K562 (cell line): ENCODE results near the gene THOP1. TPM values are rescaled to one million over a fixed set of nuclear protein-coding genes. Genes with fewer than 3 reads are reported as not detected.

ENCODE experiments used
- ADNP ChIP-seq: fragments of 200-800 bp; sonication (Bioruptor generic); IDR thresholded peaks from 2 replicates; pipeline ENCODE4 v1.6.1; 2016; ENCODE audit warnings: missing genetic modification characterization, missing compliant biosample characterization
- CSDE1 ChIP-seq, 2 experiments: fragments of 450-650 bp; IDR thresholded peaks; 2 replicates each; pipeline ENCODE4 v1.6.1; 2016; ENCODE audit warnings: mild to moderate bottlenecking in 1 of 2
- GABPB1 ChIP-seq: sonication (generic); formaldehyde crosslinking; IDR thresholded peaks from 2 replicates; pipeline ENCODE4 v1.8.0; 2022; ENCODE audit warnings: mild to moderate bottlenecking, missing genetic modification reagents
- MCM7 ChIP-seq, 2 experiments: fragments of 450-650 bp; IDR thresholded peaks; 2 replicates each; pipeline ENCODE4 v1.6.1; 2016 to 2018
- MYNN ChIP-seq, 2 experiments: sonication (generic); formaldehyde crosslinking in 1 of 2; IDR thresholded peaks; 2 replicates each; pipeline versions ENCODE4 v1.5.0 to v1.6.1; 2016 to 2020; ENCODE audit warnings: antibody characterized with exemption in 1 of 2, missing genetic modification reagents in 1 of 2
- RBM22 ChIP-seq: fragments of 200-400 bp; formaldehyde crosslinking; IDR thresholded peaks from 2 replicates; pipeline ENCODE4 v1.6.1; 2018; ENCODE audit warnings: low read length, low read depth; ENCODE audit not compliant: poor library complexity, severe bottlenecking
- RCOR1 ChIP-seq, 2 experiments: IDR thresholded peaks; 2 replicates each; pipeline ENCODE4 v1.6.1; 2012; ENCODE audit warnings: low read depth in 2 of 2, low read length in 2 of 2, borderline replicate concordance in 1 of 2, improper control_type of control experiment in 1 of 2
- TEAD4 ChIP-seq, 2 experiments: sonication (generic) in 1 of 2; formaldehyde crosslinking in 1 of 2; IDR thresholded peaks; 2 replicates each; pipeline versions ENCODE4 v1.6.1 to v1.8.0; 2012 to 2022; ENCODE audit warnings: borderline replicate concordance in 1 of 2, inconsistent platforms in 1 of 2, low read length in 1 of 2, mild to moderate bottlenecking in 1 of 2, missing genetic modification reagents in 1 of 2
- TGIF2 ChIP-seq: sonication (generic); formaldehyde crosslinking; IDR thresholded peaks from 2 replicates; pipeline ENCODE4 v1.8.1; 2022; ENCODE audit warnings: mild to moderate bottlenecking, missing genetic modification reagents, moderate library complexity
- ZNF445 ChIP-seq: fragments of 250-450 bp; sonication (Bioruptor Pico); IDR thresholded peaks from 2 replicates; pipeline ENCODE4 v1.4.0; 2020; ENCODE audit warnings: low read depth, mild to moderate bottlenecking, moderate library complexity
- ZNF589 ChIP-seq: fragments of 200-800 bp; sonication (Bioruptor generic); IDR thresholded peaks from 2 replicates; pipeline ENCODE4 v1.6.1; 2016; ENCODE audit warnings: low read depth, missing genetic modification characterization, missing compliant biosample characterization
- polyA plus RNA-seq, 8 experiments: library from polyadenylated mRNA; depleted of rRNA in 4 of 8; stranded (reverse) in 5 of 8; unstranded in 3 of 8; fragments of >200 nt; fragmentation: Nextera tagmentation in 2 of 8; fragmentation: Illumina TruSeq in 1 of 8; extraction: Ambion mirVana in 2 of 8; extraction: Trizol in 1 of 8; gene quantifications; 2 replicates each; pipeline versions ENCODE4 v1.2.1 to v1.2.3, GENCODE V29; 2011 to 2014; ENCODE audit warnings: inconsistent platforms in 1 of 8, missing spikeins in 1 of 8
- total RNA-seq, 7 experiments: library from RNA; depleted of rRNA in 6 of 7; stranded (reverse); fragments of >200 nt in 6 of 7; fragmentation: Illumina TruSeq in 2 of 7; extraction: Trizol in 2 of 7; gene quantifications; 2 replicates each; pipeline versions ENCODE4 v1.2.1 to v1.2.3, GENCODE V29; 2011 to 2021; ENCODE audit warnings: low replicate concordance in 1 of 7
- TF ChIP-seq, protein P1 (sequence below): fragments of 250-450 bp; sonication (Bioruptor Pico); IDR thresholded peaks from 2 replicates; pipeline ENCODE4 v1.8.0; 2022; ENCODE audit warnings: inconsistent platforms
- TF ChIP-seq, protein P2 (sequence below): fragments of 450-650 bp; IDR thresholded peaks from 2 replicates; pipeline ENCODE4 v1.7.0; 2016; ENCODE audit warnings: borderline replicate concordance
- TF ChIP-seq, protein P3 (sequence below): fragments of 450-650 bp; IDR thresholded peaks from 2 replicates; pipeline ENCODE4 v1.7.1; 2018; ENCODE audit warnings: mild to moderate bottlenecking, low read depth; ENCODE audit not compliant: partially characterized antibody

The THOP1 gene
- total and polyA plus RNA-seq, 9 of the 15 experiments (the other 6 are each of a cell fraction or from before 2014, with no cell fraction given) = 1.3 to 255 (median 96.1) TPM

DNA sequence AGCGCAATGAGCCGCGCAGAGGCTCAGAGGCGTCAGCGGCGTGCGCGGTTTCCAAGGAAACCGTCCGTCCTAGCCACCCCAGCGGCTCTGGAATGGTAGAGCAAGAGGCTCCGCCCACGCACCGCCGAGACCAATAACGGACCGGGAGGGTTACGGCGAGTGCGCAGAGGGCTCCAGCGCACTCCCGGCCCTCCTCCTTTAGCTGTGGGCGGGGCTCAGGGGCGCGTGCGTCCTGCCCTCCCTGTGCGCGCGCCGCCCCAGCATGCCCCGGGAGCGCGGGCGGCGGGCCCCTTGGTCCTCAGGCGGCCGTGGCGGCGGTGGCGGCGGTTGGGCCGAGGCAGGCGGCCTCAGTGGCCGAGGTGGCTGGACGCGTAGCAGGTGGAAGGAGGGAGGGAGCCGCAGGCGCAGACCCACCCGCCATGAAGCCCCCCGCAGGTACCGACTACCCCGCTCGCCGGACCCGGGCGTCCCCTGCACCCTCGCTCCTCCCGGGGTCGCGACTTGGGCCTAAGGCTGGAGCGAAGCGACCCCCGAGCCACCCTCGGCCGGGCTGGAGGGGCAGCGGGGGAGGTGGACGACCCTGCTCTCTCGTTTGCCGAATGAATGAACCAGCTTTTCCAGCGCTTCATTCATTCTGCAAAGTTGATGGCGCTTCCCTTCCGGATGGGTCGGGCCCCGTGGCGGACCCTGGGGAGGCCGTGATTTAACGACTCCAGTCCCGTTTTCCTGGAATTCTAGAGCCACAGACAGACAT lies at the start of gene THOP1 (continued):
- no peak for TF ChIP-seq CSDE1 (IDR thresholded peaks at IDR 0.05)
- TF ChIP-seq, protein P1, sequence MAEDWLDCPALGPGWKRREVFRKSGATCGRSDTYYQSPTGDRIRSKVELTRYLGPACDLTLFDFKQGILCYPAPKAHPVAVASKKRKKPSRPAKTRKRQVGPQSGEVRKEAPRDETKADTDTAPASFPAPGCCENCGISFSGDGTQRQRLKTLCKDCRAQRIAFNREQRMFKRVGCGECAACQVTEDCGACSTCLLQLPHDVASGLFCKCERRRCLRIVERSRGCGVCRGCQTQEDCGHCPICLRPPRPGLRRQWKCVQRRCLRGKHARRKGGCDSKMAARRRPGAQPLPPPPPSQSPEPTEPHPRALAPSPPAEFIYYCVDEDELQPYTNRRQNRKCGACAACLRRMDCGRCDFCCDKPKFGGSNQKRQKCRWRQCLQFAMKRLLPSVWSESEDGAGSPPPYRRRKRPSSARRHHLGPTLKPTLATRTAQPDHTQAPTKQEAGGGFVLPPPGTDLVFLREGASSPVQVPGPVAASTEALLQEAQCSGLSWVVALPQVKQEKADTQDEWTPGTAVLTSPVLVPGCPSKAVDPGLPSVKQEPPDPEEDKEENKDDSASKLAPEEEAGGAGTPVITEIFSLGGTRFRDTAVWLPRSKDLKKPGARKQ = no peak
- TF ChIP-seq RCOR1 (IDR thresholded peaks at IDR 0.05; ENCODE audit: borderline replicate concordance in 1 of 2, low read depth in 2 of 2, low read length in 2 of 2) = no peak
- no peak for TF ChIP-seq ZNF589
- TF ChIP-seq, protein P2, sequence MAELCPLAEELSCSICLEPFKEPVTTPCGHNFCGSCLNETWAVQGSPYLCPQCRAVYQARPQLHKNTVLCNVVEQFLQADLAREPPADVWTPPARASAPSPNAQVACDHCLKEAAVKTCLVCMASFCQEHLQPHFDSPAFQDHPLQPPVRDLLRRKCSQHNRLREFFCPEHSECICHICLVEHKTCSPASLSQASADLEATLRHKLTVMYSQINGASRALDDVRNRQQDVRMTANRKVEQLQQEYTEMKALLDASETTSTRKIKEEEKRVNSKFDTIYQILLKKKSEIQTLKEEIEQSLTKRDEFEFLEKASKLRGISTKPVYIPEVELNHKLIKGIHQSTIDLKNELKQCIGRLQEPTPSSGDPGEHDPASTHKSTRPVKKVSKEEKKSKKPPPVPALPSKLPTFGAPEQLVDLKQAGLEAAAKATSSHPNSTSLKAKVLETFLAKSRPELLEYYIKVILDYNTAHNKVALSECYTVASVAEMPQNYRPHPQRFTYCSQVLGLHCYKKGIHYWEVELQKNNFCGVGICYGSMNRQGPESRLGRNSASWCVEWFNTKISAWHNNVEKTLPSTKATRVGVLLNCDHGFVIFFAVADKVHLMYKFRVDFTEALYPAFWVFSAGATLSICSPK = no peak
- TF ChIP-seq, protein P3, sequence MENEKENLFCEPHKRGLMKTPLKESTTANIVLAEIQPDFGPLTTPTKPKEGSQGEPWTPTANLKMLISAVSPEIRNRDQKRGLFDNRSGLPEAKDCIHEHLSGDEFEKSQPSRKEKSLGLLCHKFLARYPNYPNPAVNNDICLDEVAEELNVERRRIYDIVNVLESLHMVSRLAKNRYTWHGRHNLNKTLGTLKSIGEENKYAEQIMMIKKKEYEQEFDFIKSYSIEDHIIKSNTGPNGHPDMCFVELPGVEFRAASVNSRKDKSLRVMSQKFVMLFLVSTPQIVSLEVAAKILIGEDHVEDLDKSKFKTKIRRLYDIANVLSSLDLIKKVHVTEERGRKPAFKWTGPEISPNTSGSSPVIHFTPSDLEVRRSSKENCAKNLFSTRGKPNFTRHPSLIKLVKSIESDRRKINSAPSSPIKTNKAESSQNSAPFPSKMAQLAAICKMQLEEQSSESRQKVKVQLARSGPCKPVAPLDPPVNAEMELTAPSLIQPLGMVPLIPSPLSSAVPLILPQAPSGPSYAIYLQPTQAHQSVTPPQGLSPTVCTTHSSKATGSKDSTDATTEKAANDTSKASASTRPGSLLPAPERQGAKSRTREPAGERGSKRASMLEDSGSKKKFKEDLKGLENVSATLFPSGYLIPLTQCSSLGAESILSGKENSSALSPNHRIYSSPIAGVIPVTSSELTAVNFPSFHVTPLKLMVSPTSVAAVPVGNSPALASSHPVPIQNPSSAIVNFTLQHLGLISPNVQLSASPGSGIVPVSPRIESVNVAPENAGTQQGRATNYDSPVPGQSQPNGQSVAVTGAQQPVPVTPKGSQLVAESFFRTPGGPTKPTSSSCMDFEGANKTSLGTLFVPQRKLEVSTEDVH = no peak
- TF ChIP-seq TEAD4 (IDR thresholded peaks at IDR 0.05; ENCODE audit: low read length) = no peak
- TF ChIP-seq TEAD4 (CRISPR knock-in tag; IDR thresholded peaks at IDR 0.05; ENCODE audit: borderline replicate concordance) = no peak
- TF ChIP-seq MYNN (IDR thresholded peaks at IDR 0.05) = no peak
- TF ChIP-seq MYNN (CRISPR knock-in tag; IDR thresholded peaks at IDR 0.05) = no peak
- no peak for TF ChIP-seq RBM22
- no peak for TF ChIP-seq ADNP (tag)
- no peak for TF ChIP-seq MCM7 (IDR thresholded peaks at IDR 0.05)
- peak; percentile 39; the same call in 1 of the 2 replicates for TF ChIP-seq GABPB1 (CRISPR knock-in tag)
- TF ChIP-seq TGIF2 (CRISPR knock-in tag) = no peak
- no peak for TF ChIP-seq ZNF445 (CRISPR knock-in tag)
